DMS53 (cell line): ENCODE measurements around the gene CEP295NL.
"Not testable (repeated sequence)": the region's sequence is repeated elsewhere in the genome, so short reads cannot be mapped to it uniquely, and the experiment has no call there.

Source experiments
- DNase-seq: peaks from one replicate; lab custom pipeline; 2025; lab: John Stamatoyannopoulos, UW

CEP295NL gene, protein sequence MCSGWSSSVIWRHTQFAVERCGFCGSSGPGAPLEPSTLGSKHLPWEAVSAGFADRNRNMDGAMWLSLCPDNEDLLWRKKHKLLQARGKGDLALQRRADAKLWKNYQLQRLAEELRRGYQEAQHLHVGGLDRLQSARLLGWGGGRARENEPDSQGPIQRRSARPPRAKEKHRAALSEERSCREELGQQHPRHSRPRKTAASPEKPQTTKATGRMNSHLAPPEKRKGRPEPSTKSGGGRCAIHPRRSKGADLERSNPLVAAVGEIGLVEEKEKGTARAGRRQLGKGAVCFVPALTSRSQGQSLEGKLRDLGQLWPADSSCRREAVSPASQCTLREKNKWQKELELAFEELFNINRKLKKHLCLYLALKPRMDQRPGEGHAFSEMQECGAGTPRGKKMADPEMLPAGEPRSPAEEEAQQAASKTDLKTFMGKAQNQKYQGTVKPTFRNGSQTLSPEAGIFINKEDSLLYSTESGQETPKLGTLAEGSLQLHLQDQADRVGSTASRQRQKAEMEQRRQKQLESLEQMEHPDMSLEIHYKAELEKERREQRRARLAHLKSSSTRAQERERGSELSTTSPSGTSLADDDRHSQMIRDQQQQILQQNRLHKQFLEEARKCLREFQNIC

DNA sequence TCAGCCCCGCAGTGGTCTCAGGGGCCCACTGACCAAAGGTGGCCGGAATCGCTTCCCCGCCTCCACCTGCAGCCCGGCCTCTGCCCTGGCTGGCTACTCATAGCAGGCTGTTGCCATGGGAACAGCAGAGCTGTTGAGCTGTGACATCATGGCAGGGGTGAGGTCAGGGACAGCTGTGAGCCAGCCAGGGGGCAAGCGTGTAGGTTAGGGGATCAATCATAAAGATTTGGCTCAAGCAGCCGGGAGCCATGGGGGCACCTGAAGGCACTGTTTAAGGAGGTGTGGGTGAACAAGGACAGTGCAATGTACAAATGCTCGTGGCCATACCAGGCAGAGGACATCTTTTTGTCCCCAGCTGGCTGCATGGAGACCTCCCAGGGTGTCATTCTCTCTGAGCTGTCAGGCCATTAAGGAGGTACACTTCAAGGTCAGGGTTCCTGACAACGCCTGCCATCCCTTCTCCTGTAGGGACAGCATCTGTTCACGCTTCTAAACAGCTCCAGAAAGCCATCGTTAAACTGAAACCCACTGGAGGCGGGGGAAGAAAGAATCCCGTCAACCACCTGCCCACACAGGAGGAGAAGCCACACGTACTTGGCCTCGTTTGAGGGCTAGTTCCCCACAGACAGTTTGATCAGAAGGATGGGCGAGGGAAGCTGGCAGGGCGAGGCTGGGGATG is at the start of gene CEP295NL:
CEP295NL (minus strand) TSS at position 101 of the 679 bp plus-strand sequence. CDS start 1,373 bp downstream, outside the sequence.
- peak; percentile 79 for DNase-seq

DNA sequence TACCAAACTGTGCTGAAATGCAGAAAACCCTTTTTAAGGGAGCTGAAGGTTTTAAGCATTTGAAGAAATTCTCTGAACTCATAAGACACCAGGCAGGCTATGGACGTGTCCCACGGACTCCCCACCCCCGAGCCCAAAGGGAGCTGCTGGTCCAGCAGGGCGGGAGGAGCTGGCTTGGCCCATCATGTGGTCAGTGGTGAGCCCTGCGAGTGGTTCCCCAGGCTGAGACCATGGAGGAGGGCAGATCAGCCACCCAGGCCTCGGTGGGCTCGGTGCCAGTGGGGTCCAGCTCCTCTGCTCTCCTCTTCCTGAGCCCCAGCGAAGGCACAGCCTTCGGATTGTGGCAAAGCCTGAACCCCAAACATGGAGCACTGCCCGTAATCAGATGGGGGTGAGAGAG is 49.7 kb upstream of the CEP295NL start:
- DNase-seq: no peak

DNA sequence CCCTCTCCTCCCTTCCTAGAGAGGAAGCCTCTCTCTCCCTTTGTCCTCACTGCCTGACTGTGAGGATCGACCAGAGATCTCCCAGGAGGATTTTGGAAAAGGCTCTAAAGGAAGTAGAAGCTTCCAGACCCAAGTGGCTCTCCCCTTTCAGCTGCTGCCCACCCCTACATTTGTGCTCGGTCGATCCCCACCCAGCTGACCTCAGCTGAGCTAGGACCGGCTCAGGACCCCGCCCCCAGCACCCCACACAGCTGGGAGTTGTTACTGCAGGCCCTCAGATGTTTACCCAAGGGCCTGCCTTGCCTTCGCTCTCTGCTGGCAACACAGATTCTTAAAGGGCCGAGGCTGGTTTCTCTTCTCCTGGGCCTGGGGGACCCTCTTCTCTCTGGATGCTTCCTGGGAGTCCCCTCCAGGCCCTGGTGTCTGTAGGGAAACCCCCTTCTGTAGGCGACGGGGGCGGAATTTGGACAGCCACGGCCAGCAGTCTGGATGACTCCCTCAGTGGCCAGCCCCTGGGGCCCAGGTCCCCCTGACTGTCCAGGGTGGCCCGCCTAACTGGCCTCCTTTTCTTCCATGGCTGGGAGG is 49.1 kb upstream of the CEP295NL start:
- DNase-seq: no peak

DNA sequence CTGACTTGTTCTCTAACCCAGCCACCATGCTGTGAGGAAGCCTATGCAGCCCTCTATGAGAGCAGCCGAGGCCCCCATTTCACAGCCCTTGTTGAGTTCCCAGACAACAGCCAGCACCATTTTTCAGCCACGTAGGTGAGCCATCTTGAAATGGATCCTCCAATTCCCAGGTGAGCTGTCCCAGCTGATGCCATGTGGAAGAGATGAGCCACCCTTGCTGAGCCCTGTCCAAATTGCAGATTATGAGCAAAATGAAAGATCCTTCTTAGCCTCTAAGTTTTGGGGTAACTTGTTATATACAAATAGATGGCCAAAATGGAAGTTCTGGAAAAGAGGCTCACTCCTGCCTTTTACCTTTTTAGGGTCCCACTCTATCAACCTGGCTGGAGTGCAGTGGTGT is 47.9 kb upstream of the CEP295NL start:
- no peak for DNase-seq

DNA sequence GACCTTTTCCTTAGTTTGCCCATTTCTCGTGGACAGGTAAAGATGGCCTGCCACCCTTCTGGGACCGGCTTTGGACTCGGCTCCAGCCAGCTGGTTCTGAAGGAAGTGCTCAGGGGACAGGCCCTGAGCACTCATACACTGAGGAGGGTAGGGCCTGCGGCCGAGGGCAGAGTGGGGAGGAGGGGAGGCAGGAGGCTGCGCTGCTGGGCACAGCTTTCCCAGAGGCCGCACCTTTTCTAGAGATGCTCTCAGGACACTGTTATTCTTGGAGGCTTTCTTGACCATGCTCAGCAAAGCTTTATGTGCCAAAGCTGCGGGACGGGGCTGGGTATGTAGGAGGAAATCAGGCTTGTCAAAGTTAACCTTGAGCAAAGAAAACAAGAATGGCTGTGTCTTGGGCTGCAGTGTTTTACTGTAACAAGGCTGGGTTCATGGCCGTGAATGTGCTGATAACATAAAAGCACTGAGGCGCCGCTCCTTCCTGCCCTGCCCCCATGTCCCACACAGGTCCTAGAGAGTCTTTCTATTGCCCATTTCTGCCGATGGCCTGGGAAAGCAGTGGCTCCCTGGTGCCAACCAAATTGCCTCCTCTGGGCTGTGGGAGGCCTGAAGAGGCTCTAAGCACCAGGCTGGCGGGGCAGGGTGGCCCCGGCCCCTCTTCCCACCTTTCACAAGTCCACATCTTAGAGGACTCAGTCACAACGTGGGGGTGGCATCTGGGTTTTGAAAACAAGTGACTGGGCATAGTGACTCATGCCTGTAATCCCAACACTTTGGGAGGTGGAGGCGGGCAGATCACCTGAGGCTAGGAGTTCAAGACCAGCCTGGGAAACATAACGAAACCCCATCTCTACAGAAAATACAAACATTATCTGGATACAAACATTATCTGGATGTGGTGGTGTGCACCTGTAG is 44.5 kb upstream of the CEP295NL start:
- DNase-seq: no peak

DNA sequence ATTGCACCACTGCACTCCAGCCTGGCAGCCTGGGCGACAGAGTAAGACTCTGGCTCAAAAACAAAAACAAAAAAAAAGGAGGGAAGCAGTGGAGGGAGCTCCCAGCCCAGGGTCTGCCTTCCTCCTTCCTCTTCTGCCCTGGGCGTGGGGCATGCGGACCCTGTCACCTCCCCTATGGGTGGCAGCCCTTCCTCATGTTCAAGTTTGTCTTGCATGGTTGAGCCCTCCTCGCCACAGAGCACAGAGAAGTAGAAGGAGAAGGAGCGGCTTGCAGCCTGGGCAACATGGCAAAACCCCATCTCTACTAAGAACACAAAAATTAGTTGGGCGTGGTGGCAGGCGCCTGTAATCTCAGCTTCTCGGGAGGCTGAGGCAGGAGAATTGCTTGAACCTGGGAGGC is 43.6 kb upstream of the CEP295NL start:
- no peak for DNase-seq

DNA sequence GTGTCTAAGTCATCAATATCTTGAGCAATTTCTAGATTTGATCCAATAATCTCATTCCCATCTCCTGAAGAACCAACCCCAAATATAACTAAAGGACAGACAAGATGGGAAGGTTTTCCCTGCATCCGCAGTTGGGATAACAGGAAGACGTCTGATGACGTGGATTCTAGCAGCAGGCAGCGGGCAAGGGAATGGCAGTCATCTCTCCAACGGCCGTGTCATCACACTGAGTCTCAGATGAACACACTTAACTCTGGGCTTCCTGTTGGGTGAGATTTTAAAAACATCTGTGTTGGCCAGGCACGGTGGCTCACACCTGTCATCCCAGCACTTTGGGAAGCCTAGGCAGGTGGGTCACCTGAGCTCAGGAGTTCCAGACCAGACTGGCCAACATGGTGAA is 43.1 kb upstream of the CEP295NL start:
- DNase-seq: no peak

DNA sequence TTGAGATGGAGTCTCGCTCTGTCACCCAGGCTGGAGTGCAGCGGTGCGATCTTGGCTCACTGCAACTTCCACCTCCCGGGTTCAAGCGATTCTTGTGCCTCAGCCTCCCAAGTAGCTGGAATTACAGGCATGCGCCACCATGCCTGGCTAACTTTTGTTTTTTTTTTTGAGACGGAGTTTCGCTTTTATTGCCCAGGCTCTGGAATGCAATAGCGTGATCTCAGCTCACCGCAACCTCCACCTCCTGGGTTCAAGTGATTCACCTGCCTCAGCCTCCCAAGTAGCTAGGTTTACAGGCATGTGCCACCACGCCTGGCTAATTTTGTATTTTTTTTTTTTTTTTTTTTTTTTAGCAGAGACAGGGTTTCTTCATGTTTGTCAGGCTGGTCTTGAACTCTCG is 42.5 kb upstream of the CEP295NL start:
- DNase-seq: not testable (repeated sequence)

DNA sequence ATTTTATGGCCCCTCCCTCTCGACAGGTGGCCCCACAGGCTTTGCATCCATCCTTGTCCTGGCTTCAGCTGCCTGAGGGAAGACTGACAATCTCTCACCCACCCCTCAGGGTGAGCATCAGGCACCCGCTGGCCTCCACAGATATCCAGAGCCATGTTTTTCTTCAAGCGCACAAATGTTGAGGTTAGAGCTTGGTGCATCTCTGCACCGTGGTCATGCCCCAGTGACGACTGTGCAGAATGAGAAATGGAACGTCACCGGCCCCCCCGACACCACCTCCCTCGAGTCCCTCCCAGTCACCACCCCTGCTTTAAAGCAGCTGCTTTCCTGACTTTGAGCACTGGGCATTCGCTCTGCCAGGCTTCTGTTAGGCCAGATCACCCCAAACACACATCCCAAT is 42.0 kb upstream of the CEP295NL start:
- DNase-seq: no peak

DNA sequence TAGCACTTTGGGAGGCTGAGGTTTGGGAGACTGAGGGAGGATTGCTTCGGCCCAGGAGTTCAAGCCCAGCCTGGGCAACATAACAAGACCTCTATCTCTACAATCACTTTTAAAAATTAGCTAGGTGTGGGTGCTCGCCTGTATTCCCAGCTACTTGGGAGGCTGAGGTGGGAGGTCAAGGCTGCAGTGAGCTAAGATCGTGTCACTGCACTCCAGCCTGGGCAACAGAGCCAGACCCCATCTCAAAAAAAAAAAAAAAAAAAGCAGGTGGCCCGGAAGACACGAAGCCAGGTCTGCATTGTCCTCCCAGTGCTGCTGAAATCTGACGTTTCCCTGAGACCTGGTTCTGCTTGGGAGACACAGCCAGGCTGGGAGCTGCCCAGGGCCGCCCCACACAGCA is 41.0 kb upstream of the CEP295NL start:
- no peak for DNase-seq

DNA sequence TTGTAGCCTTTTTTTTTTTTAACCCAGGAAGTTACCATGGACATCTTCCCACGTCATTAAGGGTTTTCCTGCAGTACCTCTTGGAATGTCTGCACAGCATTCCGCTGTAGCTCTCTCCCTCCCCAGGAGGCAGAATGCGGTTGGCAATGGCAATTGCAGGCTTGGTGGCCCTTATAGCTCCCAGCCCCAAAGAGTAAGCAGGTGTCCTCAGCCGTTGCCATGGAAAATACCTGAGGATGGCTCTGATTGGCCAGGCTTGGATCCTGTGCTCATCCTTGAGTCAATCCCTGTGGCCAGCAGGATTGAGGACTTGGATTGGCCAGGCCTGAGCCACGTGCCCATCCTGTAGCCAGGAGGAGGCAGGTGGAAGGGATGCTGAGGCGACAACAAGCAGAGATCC is 37.7 kb upstream of the CEP295NL start:
- peak; percentile 98 for DNase-seq

DNA sequence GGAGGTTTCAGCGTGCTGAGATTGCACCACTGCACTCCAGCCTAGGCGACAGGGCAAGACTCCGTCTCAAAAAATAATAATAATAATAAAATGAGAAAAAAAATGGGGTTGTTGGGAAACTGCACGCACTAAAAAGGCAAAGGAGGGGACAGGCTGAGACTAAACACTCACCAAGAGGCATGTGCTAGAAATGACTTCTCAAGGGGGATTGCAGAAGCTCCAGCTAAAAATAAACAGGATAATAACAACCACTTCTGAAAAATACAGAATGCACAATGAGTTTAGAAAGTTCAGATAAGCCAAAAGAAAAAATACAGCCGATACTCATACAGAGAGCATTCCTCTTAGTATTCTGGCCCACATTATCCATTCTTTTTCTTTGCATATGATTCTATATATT is 37.3 kb upstream of the CEP295NL start:
- no peak for DNase-seq

DNA sequence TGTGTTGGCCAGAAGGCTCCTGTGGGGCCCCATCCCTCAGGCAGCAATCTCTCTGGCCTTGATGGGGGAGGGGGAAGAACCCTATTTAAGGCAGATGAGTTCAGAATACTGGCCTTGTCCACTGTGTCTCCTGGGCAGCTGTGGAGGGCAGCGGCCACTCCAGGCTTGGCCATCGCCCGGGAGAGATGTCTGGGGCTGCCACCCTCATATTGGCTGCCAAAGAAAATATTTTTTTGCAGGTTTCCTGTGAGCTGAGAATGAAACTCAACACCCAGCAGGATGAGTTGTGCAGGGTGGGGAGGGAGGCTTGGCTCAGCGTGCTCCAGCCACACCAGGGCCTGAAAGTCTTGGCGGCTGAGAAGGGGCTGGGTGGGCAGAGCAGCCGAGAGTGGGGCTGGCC is 36.6 kb upstream of the CEP295NL start:
- no peak for DNase-seq

DNA sequence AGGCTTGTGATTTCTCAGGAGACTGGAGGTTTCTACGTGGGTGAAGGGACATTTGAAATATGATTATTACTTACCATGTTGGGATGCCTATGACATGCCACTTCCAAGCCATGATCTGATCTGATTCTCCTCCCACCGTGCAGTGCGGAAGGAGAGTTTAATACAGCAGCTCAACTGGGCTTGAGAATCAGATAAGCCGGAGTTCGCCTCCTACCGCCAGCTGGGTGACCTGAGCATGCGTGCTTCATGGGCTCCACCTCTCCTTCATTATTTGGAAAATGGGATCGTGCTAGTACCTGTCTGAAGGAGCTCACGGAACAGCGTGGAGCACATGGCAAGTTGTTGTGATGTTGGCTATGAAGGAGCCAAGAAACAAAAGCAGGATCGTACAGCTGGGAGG is 34.6 kb upstream of the CEP295NL start:
- no peak for DNase-seq

DNA sequence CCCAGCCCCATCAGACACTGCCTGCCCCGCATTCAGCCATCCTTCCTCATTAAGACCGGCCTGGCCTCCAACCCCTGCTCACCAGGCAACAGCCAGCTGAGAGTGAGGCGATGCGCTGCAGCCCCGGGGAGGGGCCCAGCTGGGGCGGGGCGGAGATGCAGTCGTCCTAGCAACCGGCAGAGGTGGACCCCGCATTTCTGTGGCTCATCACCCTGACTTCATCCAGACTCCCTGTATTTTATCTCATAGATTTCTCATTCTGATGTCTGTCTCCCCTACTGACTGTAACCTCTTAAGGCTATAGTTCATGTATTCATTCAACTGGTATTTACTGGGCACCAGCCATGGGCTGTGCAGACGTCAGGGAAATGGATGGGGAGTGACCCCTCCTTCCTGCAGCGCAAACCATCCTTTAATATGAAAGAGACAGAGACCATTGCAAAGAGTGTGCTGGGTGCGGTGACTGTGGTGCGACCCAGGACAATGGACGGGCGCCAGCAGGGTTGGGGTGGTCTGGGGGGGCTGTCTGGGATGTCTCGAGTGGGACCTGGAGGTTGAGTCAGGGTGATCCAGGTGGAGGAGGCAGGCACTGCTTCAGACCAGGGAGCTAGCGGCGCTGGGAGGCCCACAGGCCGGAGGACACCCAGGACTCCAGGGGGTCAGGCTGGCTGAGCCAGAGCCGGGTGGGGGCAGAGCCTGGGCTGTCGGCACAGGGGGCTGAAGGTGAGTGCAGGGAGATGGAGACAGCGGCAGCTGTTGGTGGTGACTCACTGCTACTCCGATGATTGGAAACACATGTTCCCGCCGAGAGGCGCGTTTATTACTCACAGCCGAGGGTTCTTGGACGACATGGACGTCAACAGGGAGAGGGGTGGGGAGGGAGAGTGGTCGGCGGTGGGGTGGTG is 32.7 kb upstream of the CEP295NL start:
- DNase-seq: no peak

DNA sequence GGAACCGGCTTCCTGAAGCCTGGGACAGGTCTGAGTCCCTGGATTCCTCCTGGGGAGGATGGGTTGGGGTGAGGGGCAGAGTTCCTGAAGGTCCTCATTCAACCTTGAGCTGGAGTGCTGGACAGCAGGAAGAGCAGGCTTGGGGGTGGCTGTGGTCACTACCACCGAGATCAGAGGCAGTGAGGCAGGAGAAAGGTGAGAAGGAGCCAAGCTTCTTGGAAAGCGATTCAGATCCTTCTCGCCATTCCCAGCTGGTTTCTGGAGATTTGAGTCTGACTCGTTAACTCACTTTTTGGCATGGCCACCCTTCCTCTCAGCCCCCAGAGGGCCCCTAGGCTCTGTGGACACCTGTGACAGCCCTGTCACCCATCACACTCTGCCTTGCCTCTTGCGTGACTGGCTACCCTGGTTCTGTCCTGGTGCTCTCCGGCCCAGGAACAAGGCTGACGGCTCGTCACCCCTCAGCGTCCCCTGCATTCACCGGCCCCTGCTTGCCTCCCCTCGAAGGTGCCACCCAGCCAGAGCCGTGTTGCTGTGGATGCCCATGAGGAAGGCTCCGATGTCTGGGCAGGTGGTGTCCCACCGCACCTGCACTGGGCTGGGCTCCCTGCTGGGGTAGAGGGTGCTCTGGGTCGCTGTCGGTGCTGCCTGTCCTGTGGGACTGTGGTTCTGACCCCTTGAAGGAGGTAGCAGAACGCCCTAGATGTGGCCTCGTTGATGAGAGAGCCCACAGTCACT is 31.8 kb upstream of the CEP295NL start:
- no peak for DNase-seq

DNA sequence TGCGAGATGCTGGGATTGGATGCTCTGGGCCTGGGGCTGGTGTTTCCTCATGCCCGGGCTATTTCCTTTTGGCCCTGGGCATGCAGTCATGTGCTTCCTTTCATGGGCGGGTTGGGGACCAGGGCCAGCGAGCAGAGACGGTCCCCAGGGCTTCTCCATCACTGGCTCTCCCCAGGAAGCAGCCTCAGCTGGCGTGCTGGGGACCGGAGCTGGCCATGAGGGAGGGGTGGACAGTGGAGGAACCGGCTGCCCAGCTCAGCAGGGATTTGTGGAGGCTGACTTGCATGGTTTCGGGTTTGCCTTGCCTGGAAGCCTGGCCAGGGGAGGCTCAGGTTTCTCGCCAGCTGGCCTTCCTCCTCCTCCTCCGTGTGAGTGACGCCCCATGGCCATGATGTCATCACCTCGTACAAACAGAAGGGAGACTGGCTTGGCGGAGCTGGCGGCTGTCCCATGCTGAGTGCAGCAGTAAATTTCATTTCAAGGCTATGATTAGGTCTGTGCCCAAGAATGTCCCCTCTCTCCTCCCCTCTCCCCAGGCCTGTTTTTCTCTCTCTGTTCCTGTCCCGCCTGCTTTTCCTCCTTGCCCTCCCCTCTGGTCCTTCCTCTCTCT is 31.1 kb upstream of the CEP295NL start:
- peak; percentile 97 for DNase-seq

DNA sequence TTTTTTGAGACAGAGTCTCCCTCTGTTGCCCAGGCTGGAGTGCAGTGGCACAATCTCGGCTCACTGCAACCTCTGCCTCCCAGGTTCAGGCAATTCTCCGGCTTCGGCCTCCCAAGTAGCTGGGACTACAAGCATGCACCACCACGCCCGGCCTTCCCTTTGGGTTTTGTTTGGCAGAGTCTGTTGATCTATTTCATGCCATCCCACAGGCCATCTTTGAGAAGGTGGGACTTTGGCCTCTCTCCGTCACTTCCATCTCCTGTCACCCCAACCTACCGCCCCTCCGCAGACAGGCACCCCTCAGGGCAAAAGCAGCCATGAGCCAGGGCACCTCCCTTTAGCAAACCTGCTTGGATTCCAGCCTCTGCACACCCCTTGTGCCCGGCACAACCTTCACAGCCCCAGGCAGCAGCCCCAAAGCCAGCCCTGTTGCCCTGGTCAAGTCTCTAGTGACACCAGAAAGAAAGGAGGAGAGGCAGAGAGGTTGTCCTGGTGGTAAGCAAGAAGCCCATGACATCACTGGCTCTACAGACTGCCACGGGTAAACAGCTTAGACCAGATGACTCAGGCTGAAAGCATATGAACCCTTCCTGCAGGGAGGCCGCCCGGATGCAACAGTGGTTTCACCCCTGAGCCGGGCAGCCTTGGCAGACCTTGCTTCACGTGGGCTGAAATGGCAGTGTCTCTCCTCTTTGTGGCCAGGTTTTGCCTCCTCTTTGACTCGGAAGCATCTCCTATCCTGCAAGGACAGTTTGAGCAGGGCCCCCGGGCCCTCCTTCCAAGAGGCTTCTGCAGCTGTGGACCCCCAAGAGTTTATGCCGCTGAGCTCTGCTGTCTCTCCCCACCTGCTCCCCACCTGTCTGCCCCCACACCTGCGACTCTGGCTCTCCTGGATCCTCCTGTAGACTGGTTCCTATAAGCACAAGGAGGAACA is 30.3 kb upstream of the CEP295NL start:
- DNase-seq: peak; percentile 97
